GM21576 (cell line): ENCODE data around the gene TENM3.
A peak's percentile ranks its signal among the peaks of the same experiment; 100 is the strongest.

Source experiments
- ATAC-seq: cut with Tn5 transposase; IDR thresholded peaks from one replicate; pipeline ENCODE4 v1.9.1; 2021; ENCODE audit warnings: mild to moderate bottlenecking, moderate library complexity; ENCODE audit not compliant: unreplicated experiment

The TENM3 gene

GRCh38 chr4:182826391-182826790 is 583.2 kb downstream of the TENM3 start:
- peak; percentile 59 for ATAC-seq

GRCh38 chr4:182827166-182827565 is 584.0 kb downstream of the TENM3 start:
- no peak for ATAC-seq

- no peak for ATAC-seq
Measured at GRCh38 chr4:182827954-182828353, 584.8 kb downstream of the TENM3 start.

GRCh38 chr4:182828360-182829025 is 585.3 kb downstream of the TENM3 start:
- peak; percentile 35 for ATAC-seq

GRCh38 chr4:182829196-182829595 is 586.0 kb downstream of the TENM3 start:
- ATAC-seq: no peak

GRCh38 chr4:182831376-182831775 is 588.2 kb downstream of the TENM3 start:
- ATAC-seq: no peak

- ATAC-seq: no peak
Measured at GRCh38 chr4:182832352-182833120, 589.3 kb downstream of the TENM3 start.

- ATAC-seq: no peak
Measured at GRCh38 chr4:182835006-182835740, 592.0 kb downstream of the TENM3 start.

GRCh38 chr4:182837831-182838230 is 594.6 kb downstream of the TENM3 start:
- ATAC-seq: no peak

- ATAC-seq: no peak
Measured at GRCh38 chr4:182838535-182838934, 595.3 kb downstream of the TENM3 start.

- ATAC-seq: no peak
Measured at GRCh38 chr4:182839256-182839655, 596.1 kb downstream of the TENM3 start.

GRCh38 chr4:182840108-182840507 is 596.9 kb downstream of the TENM3 start:
- ATAC-seq: no peak

GRCh38 chr4:182842104-182842600 is 599.0 kb downstream of the TENM3 start:
- no peak for ATAC-seq

GRCh38 chr4:182842759-182843390 is 599.7 kb downstream of the TENM3 start:
- ATAC-seq: no peak

- ATAC-seq: no peak
Measured at GRCh38 chr4:182843808-182844325, 600.7 kb downstream of the TENM3 start.

GRCh38 chr4:182845618-182846017 is 602.4 kb downstream of the TENM3 start:
- no peak for ATAC-seq

- ATAC-seq: no peak
Measured at GRCh38 chr4:182846036-182846435, 602.8 kb downstream of the TENM3 start.

GRCh38 chr4:182847576-182848450 is 604.6 kb downstream of the TENM3 start:
- ATAC-seq: no peak

GRCh38 chr4:182848685-182849084 is 605.5 kb downstream of the TENM3 start:
- no peak for ATAC-seq
